Calu3 (cell line): ENCODE results near the gene IL2RG. TPM values are rescaled to one million over a fixed set of nuclear protein-coding genes. Genes with fewer than 3 reads are reported as not detected.

Source experiments
- BruUV-seq: library from RNA; stranded (reverse); fragments of 400-500 nt; replicated peaks from 2 replicates; lab custom pipeline; 2021; lab: Mats Ljungman, UMichigan
- CTCF ChIA-PET: fragments of 300-600 bp; sonication (Branson Sonifier 250); formaldehyde crosslinking; loops from one replicate; lab custom pipeline; 2022; ENCODE audit warnings: antibody characterized with exemption; lab: Charles Lee
- DNase-seq: peaks from one replicate; pipeline ENCODE4 v3.0.0; 2022
- H3K27ac Mint-ChIP-seq: one replicate; pipeline ENCODE4 v1.8.0; 2022; ENCODE audit warnings: mixed read lengths; ENCODE audit not compliant: unreplicated experiment
- H3K27me3 Mint-ChIP-seq: one replicate; pipeline ENCODE4 v1.8.0; 2022; ENCODE audit warnings: mixed read lengths; ENCODE audit not compliant: unreplicated experiment
- H3K36me3 Mint-ChIP-seq: one replicate; pipeline ENCODE4 v1.8.0; 2022; ENCODE audit warnings: mild to moderate bottlenecking, moderate library complexity, mixed read lengths; ENCODE audit not compliant: insufficient read depth, unreplicated experiment
- H3K4me1 Mint-ChIP-seq: one replicate; pipeline ENCODE4 v1.8.0; 2022; ENCODE audit warnings: mild to moderate bottlenecking, low read depth, mixed read lengths; ENCODE audit not compliant: unreplicated experiment
- H3K4me3 Mint-ChIP-seq: one replicate; pipeline ENCODE4 v1.8.0; 2022; ENCODE audit warnings: mild to moderate bottlenecking, low read depth, moderate library complexity, mixed read lengths; ENCODE audit not compliant: unreplicated experiment
- H3K9me3 Mint-ChIP-seq: one replicate; pipeline ENCODE4 v1.8.0; 2022; ENCODE audit warnings: low read depth, mixed read lengths; ENCODE audit not compliant: unreplicated experiment
- CTCF ChIP-seq: fragments of 200-600 bp; IDR thresholded peaks from one replicate; pipeline ENCODE4 v1.8.0; 2022; ENCODE audit warnings: antibody characterized with exemption; ENCODE audit not compliant: unreplicated experiment
- intact Hi-C: fragments of 100-400 bp; cut with micrococcal nuclease; formaldehyde crosslinking; loops from one replicate; pipeline ENCODE4 v1.10.0; 2022; ENCODE audit not compliant: unreplicated experiment
- total RNA-seq: library from RNA; stranded (reverse); gene quantifications from 2 replicates; pipeline ENCODE4 v1.2.3, GENCODE V29; 2022

The IL2RG gene
- total RNA-seq, 1 experiment from 2014 or later: 0.57 TPM

- H3K36me3 Mint-ChIP-seq: peaks cover 4% of the 10 kb centered on the region
- H3K9me3 Mint-ChIP-seq: no peaks in the 10 kb centered on the region
- H3K4me1 Mint-ChIP-seq: no peaks in the 10 kb centered on the region
- no peak for DNase-seq
- no TSS peak for BruUV-seq
- peaks cover 43% of the 10 kb centered on the region for H3K27me3 Mint-ChIP-seq
- TF ChIP-seq CTCF: no peak
- no peak overlapping the region for H3K27ac Mint-ChIP-seq
- intact Hi-C loops: no loop called here
- CTCF ChIA-PET: no interaction called here
- no peak overlapping the region for H3K4me3 Mint-ChIP-seq
Observed at GRCh38 chrX:71154641-71155040, 43.3 kb upstream of the IL2RG start.

GRCh38 chrX:71154196-71154595 lies 42.8 kb upstream of the IL2RG start:
- Mint-ChIP-seq H3K4me3 (no peak overlapping the region), H3K9me3 (no peaks in the 10 kb centered on the region), H3K36me3 (peaks cover 4% of the 10 kb centered on the region), H3K4me1 (no peaks in the 10 kb centered on the region), H3K27me3 (peaks cover 43% of the 10 kb centered on the region), H3K27ac (no peak overlapping the region)
- intact Hi-C loops: no loop called here
- CTCF ChIA-PET: no interaction called here
- no peak for DNase-seq
- no TSS peak for BruUV-seq
- TF ChIP-seq CTCF: no peak

GRCh38 chrX:71151366-71151765 lies 40.0 kb upstream of the IL2RG start:
- DNase-seq: no peak
- BruUV-seq: no TSS peak
- Mint-ChIP-seq H3K4me1 (no peaks in the 10 kb centered on the region), H3K4me3 (no peak overlapping the region), H3K36me3 (peaks cover 4% of the 10 kb centered on the region), H3K27ac (no peak overlapping the region), H3K27me3 (peaks cover 43% of the 10 kb centered on the region), H3K9me3 (no peaks in the 10 kb centered on the region)
- CTCF ChIA-PET: no interaction called here
- intact Hi-C loops: no loop called here
- TF ChIP-seq CTCF: no peak

- Mint-ChIP-seq H3K27ac (no peak overlapping the region), H3K4me3 (no peak overlapping the region), H3K27me3 (peaks cover 22% of the 10 kb centered on the region), H3K4me1 (no peaks in the 10 kb centered on the region), H3K36me3 (peaks cover 11% of the 10 kb centered on the region), H3K9me3 (no peaks in the 10 kb centered on the region)
- BruUV-seq: no TSS peak
- intact Hi-C loops: no loop called here
- TF ChIP-seq CTCF: no peak
- CTCF ChIA-PET: no interaction called here
- no peak for DNase-seq
Observed at GRCh38 chrX:71148278-71148663, 36.9 kb upstream of the IL2RG start.
